Measurements from ENCODE around the gene TEX28. TPM values are rescaled to one million over a fixed set of nuclear protein-coding genes. Genes with fewer than 3 reads are reported as not detected.
"Not testable (repeated sequence)": the region's sequence is repeated elsewhere in the genome, so short reads cannot be mapped to it uniquely, and the experiment has no call there.

Gene TEX28
- total and polyA plus RNA-seq, 5 donors = not detected

DNA sequence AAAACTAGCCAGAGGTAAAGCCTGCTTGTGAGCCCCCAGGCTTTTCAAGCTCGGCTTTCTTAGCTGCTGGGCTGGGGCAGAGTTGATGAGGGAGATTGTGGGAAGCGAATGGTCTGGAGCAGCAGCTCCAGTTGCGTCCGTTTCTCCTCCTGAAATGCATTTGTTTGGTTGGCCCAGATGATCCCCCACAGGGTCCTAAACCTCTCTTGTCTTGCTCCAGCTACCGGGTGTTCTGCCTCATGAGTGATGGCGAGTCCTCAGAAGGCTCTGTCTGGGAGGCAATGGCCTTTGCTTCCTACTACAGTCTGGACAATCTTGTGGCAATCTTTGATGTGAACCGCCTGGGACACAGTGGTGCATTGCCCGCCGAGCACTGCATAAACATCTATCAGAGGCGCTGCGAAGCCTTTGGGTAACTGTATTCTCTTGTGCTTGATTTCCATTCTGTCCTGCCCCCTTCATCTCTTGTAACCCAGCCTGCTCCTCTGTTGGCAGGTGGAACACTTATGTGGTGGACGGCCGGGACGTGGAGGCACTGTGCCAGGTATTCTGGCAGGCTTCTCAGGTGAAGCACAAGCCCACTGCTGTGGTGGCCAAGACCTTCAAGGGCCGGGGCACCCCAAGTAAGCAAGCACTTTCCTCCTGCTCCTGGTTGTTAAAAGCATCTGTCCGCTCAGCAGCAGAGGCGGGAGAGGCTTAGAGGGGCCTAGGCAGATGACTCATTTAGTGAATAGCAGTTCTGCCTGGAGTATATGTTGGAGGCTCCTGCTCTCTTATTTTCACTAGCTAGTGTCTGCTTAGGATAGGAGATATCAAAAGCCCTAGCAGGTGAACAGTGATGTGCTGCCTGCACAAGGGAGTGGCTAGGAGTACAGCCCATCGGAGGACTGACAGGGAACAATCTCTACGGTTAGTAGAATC lies 16.0 kb upstream of the TEX28 start:
- 79% methylated on average over 19 of the region's 19 CpGs for WGBS
- Histone ChIP-seq H3K27ac (ENCODE audit: low read length) (no peak overlapping the region), H3K27me3 (ENCODE audit: control insufficient read depth, insufficient read depth) (no peaks in the 10 kb centered on the region), H3K4me1 (ENCODE audit: control insufficient read depth, insufficient read depth, low read length) (peaks cover 2% of the 10 kb centered on the region), H3K9me3 (ENCODE audit: control insufficient read depth, low read length) (no peaks in the 10 kb centered on the region), H3K4me3 (ENCODE audit: low read length) (no peak overlapping the region)
- intact Hi-C loops (cut with DNase I) = no loop called here
- ATAC-seq = no peak
- DNase-seq = no peak

DNA sequence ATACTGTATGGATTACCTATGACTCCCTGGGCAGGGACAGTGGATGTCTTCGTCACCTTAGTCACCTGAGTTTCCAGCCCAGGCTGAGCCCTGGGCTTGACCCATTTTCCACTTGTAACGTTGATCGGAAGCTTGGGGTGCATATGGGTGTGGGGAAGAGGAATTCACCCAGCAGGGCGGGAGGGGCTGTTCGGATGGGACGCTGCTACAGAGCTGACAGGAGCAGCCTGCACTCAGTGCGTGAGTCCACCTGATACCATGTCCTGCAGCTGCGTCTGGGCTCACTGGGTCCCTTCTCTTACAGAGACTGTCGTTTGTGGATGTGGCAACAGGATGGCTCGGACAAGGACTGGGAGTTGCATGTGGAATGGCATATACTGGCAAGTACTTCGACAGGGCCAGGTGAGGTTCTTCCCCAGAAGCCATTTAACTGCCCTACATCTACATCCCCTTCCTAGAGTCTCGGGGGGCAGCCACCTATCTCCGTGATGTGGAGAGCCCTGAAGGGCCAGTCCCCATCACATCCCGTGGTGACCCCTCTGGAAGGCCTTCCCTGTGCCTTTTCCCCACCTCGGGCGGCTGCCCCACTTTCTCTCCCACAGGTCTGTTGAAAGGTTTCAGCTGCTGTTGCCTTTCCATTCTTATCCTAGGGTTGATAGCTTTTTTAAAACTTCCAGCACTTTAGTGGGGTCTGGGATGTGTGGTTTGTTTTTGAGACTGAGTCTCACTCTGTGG lies 14.3 kb upstream of the TEX28 start:
- 83% methylated on average over 16 of the region's 16 CpGs for WGBS
- no peak overlapping the region for H3K4me3 ChIP-seq (ENCODE audit: low read length)
- DNase-seq = no peak
- peaks cover 2% of the 10 kb centered on the region for H3K4me1 ChIP-seq (ENCODE audit: control insufficient read depth, insufficient read depth, low read length)
- ATAC-seq = no peak
- H3K9me3 ChIP-seq (ENCODE audit: control insufficient read depth, low read length) = no peaks in the 10 kb centered on the region
- no peaks in the 10 kb centered on the region for H3K27me3 ChIP-seq (ENCODE audit: control insufficient read depth, insufficient read depth)
- H3K27ac ChIP-seq (ENCODE audit: low read length) = no peak overlapping the region
- intact Hi-C loops (cut with DNase I) = no loop called here

DNA sequence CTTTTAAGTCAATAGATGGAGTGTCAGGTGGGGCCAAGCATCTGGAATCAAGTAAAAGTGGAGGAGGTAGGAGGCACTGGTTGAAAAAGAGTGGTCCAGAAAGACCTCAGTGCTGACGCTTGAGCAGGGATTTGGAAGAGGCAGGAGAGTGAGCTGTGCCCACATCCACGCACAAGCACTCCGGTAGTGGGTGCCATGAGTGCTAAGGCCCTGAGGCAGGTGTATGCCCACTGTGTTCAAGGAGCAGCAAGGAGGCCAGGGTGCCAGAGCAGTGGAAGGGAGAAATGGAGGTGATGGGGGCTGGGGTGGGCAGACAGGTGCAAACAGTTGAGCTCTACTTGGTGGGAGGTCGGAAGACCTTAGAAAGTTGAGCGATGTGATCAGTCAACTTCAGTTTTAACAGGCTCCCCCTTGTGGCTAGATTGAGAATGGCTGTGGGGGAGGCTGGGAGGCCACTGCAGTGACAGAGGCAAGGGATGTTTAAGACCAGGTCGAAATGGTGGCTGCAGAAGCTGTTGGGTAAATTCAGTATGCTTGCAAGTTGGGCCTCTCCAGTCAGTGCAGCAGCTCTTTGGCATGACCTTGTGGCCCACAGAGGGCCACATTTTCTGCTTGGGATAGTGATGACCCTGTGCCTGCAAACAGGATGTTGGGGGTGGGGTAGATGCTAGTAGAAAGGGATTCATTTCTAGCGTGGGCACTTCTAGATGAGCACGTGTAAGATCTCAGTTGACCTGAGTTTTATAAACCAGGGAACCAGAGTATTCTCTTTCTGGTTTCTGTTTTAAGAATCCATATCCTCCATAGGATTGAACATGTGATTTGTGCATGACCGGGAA lies 13.4 kb upstream of the TEX28 start:
- WGBS = 53% methylated on average over 9 of the region's 9 CpGs
- no peak overlapping the region for H3K27ac ChIP-seq (ENCODE audit: low read length)
- no peaks in the 10 kb centered on the region for H3K9me3 ChIP-seq (ENCODE audit: control insufficient read depth, low read length)
- DNase-seq = peak; percentile 53 to 77 (median 70)
- H3K27me3 ChIP-seq (ENCODE audit: control insufficient read depth, insufficient read depth) = no peaks in the 10 kb centered on the region
- peaks cover 2% of the 10 kb centered on the region for H3K4me1 ChIP-seq (ENCODE audit: control insufficient read depth, insufficient read depth, low read length)
- ATAC-seq = peak; percentile 27 to 59
- intact Hi-C loops (cut with DNase I) = no loop called here
- no peak overlapping the region for H3K4me3 ChIP-seq (ENCODE audit: low read length)

DNA sequence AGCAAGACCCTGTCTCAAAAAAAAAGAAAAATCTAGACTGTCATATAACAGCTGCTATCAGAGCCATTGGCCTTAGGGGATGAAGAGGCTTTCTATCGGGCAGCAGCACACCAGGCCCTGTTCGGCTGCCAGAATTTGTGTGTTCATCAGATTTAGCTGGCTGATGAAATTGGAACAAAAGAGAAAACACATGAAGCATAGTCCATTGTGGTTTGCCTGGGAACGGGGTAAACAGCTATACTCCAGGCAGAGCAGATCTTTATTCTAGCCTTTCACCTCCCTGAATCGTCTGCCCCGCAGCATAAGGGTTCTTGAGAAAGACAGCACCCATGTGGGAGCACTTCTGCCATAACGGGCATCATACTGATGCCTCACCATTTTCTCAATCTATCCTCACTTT lies 12.3 kb upstream of the TEX28 start:
- intact Hi-C loops (cut with DNase I) = no loop called here
- no peak for DNase-seq
- peak in 1 of 2 donors; percentile 12 for ATAC-seq
- no peaks in the 10 kb centered on the region for H3K27me3 ChIP-seq (ENCODE audit: control insufficient read depth, insufficient read depth)
- no peaks in the 10 kb centered on the region for H3K9me3 ChIP-seq (ENCODE audit: control insufficient read depth, low read length)
- no peak overlapping the region for H3K4me3 ChIP-seq (ENCODE audit: low read length)
- peaks cover 2% of the 10 kb centered on the region for H3K4me1 ChIP-seq (ENCODE audit: control insufficient read depth, insufficient read depth, low read length)
- no peak overlapping the region for H3K27ac ChIP-seq (ENCODE audit: low read length)
- WGBS = 56% methylated on average over 6 of the region's 6 CpGs

DNA sequence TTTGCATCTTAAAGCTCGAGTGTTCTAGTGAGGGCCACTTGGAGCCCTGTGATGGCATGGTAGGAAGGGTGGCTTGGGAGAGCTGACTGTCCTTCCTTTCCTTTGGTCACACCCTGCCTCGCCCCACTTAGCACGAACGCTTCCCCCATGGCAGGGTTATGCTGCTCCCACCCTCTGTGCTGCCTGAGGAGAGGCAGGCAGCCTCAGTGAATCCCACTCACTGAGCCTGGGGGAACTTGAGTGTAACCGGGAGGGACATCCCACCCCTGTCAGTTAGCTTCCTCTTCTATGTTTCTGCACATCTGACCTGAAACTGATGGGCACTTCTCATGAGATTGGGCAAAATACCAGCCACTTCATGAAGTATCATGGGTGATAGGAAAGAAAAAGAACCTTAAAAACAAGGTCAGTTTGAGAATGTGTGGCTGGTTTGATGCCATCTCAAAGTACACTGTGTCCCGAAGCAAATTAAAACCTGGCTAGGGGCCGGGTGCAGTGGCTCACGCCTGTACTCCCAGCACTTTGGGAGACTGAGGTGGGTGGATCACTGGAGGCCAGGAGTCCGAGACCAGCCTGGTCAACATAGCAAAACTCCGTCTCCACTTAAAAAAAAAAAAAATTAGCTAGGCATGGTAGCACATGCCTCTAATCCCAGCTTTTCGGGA lies 10.7 kb upstream of the TEX28 start:
- no peak overlapping the region for H3K4me3 ChIP-seq (ENCODE audit: low read length)
- ATAC-seq (peak; percentile 21 to 55), DNase-seq (no peak)
- peak overlapping the region; percentile 68 for H3K27ac ChIP-seq (ENCODE audit: low read length)
- peaks cover 2% of the 10 kb centered on the region for H3K4me1 ChIP-seq (ENCODE audit: control insufficient read depth, insufficient read depth, low read length)
- H3K9me3 ChIP-seq (ENCODE audit: control insufficient read depth, low read length) = no peaks in the 10 kb centered on the region
- H3K27me3 ChIP-seq (ENCODE audit: control insufficient read depth, insufficient read depth) = no peaks in the 10 kb centered on the region
- intact Hi-C loops (cut with DNase I) = no loop called here
- WGBS = 66% methylated on average over 11 of the region's 11 CpGs

DNA sequence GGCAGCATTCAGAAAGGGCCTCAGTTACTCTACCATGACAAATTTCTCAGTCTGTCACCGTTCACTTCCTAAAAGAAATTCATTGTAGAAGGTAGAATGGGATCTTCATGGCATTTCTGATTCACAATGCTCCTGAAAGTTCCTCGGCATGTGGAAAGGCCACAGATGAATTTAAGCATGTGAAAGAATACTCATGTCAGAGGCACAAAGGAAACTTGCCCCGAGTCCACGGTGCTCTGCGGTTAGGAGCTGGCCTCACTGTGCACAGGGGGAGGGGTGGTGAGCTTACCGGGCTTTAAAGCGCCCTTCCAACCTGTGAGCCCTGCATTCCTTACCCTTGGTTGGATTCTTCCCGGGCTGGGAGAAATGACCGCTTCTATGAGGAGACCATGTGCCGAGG lies 9.9 kb upstream of the TEX28 start:
- Histone ChIP-seq H3K4me1 (ENCODE audit: control insufficient read depth, insufficient read depth, low read length) (peaks cover 2% of the 10 kb centered on the region), H3K4me3 (ENCODE audit: low read length) (no peak overlapping the region), H3K27me3 (ENCODE audit: control insufficient read depth, insufficient read depth) (no peaks in the 10 kb centered on the region), H3K27ac (ENCODE audit: low read length) (peak overlapping the region; percentile 6), H3K9me3 (ENCODE audit: control insufficient read depth, low read length) (no peaks in the 10 kb centered on the region)
- no peak for ATAC-seq
- WGBS = 81% methylated on average over 10 of the region's 10 CpGs
- intact Hi-C loops (cut with DNase I) = no loop called here
- no peak for DNase-seq

DNA sequence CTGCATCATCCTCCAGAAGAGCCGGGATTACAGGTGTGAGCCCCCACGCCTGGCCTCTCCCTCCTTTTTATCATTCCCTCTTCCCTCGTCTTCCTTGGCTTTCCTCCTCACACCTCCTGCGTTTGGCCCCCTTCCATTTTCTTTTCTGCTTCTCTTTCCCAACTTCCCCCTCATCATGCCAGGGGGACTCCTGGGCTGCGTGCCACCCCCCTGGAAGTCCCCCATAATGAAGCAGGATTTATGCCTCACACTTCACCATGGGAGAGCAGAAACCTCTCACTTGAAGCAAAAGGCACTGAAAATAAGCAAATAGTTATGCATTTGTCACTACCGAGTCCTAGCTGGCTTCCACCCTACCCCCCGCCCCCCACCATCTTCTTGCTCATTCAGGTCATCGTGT lies 8.6 kb upstream of the TEX28 start:
- Histone ChIP-seq H3K27ac (ENCODE audit: low read length) (no peak overlapping the region), H3K9me3 (ENCODE audit: control insufficient read depth, low read length) (no peaks in the 10 kb centered on the region), H3K27me3 (ENCODE audit: control insufficient read depth, insufficient read depth) (no peaks in the 10 kb centered on the region), H3K4me3 (ENCODE audit: low read length) (no peak overlapping the region), H3K4me1 (ENCODE audit: control insufficient read depth, insufficient read depth, low read length) (peaks cover 2% of the 10 kb centered on the region)
- no peak for DNase-seq
- WGBS = 69% methylated on average over 8 of the region's 8 CpGs
- ATAC-seq = no peak
- intact Hi-C loops (cut with DNase I) = no loop called here

DNA sequence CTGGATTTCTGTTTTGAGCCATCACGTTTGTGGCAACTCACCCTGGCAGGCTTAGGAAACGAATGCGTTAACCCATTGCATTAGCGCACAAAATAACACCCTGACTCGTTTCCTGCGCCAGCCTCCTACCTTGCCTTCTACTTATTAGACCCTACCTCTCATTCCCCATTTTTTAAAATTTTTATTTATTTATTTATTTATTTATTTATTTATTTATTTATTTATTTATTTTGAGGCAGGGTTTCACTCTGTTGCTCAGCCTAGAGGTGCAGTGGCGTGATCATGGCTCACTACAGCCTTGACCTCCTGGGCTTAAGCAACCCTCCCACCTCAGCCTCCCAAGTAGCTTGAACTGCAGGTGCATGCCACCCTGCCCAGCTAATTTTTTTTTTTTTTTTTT lies 8.1 kb upstream of the TEX28 start:
- H3K4me3 ChIP-seq (ENCODE audit: low read length); ATAC-seq; H3K27me3 ChIP-seq (ENCODE audit: control insufficient read depth, insufficient read depth); DNase-seq; intact Hi-C loops (cut with DNase I); H3K27ac ChIP-seq (ENCODE audit: low read length); H3K4me1 ChIP-seq (ENCODE audit: control insufficient read depth, insufficient read depth, low read length); H3K9me3 ChIP-seq (ENCODE audit: control insufficient read depth, low read length): not testable (repeated sequence)
- 84% methylated on average over 7 of the region's 7 CpGs for WGBS

DNA sequence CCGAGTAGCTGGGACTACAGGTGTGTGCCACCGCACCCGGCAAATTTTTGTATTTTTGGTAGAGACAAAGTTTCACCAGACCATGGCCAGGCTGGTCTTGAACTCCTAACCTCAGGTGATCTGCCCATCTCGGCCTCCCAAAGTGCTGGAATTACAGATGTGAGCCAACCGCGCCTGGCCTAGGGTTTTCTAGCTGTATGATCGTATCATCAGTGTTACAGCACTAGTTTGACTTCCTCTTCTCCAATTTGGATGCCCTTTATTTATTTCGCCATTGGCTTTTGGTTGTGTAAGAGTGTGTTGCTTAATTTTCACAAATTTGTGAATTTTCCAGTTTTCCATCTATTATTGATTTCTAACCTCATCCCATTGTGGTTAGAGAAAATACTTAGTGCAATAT lies 5.9 kb upstream of the TEX28 start:
- DNase-seq (no peak), ATAC-seq (no peak)
- intact Hi-C loops (cut with DNase I) = no loop called here
- Histone ChIP-seq H3K4me3 (ENCODE audit: low read length) (no peak overlapping the region), H3K27ac (ENCODE audit: low read length) (no peak overlapping the region), H3K4me1 (ENCODE audit: control insufficient read depth, insufficient read depth, low read length) (no peaks in the 10 kb centered on the region), H3K27me3 (ENCODE audit: control insufficient read depth, insufficient read depth) (no peaks in the 10 kb centered on the region), H3K9me3 (ENCODE audit: control insufficient read depth, low read length) (no peaks in the 10 kb centered on the region)
- WGBS = 82% methylated on average over 8 of the region's 8 CpGs

DNA sequence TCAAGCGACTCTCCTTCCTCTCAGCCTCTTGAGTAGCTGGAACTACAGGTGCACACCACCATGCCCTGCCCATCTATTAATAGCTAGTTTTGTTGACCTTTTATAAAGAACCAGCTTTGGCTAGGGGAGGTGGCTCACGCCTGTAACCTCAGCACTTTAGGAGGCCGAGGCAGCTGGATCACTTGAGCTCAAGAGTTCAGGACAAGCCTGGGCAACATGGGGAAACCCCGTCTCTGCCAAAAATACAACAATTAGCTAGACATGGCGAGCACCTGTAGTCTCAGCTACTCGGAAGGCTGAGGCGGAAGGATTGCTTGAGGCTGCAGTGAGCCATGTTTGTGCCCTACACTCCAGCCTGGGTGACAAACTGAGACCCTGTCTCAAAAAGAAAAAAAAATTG lies 3.4 kb upstream of the TEX28 start:
- intact Hi-C loops (cut with DNase I) = no loop called here
- no peak overlapping the region for H3K4me3 ChIP-seq (ENCODE audit: low read length)
- no peak overlapping the region for H3K27ac ChIP-seq (ENCODE audit: low read length)
- ATAC-seq (no peak), DNase-seq (no peak)
- 79% methylated on average over 7 of the region's 7 CpGs for WGBS
- no peaks in the 10 kb centered on the region for H3K27me3 ChIP-seq (ENCODE audit: control insufficient read depth, insufficient read depth)
- H3K4me1 ChIP-seq (ENCODE audit: control insufficient read depth, insufficient read depth, low read length) = no peaks in the 10 kb centered on the region
- no peaks in the 10 kb centered on the region for H3K9me3 ChIP-seq (ENCODE audit: control insufficient read depth, low read length)

Data from right cardiac atrium (tissue), 5 donors.